Activated naive CD4-positive, alpha-beta T cell treated with anti-CD3 and anti-CD28 coated beads for 36 hours (primary cell): ENCODE results near the gene ITGB1. TPM values are rescaled to one million over a fixed set of nuclear protein-coding genes. Genes with fewer than 3 reads are reported as not detected.

ENCODE experiments used
- CTCF ChIA-PET: fragments of 350-600 bp; sonication (Branson Sonifier 250); formaldehyde crosslinking; loops from one replicate; lab custom pipeline; 2021; ENCODE audit warnings: antibody characterized with exemption; lab: Charles Lee
- DNase-seq: peaks from one replicate; pipeline ENCODE4 v3.0.0-alpha.2; 2020
- H3K27ac Mint-ChIP-seq: one replicate; pipeline ENCODE4 v1.8.0; 2021; ENCODE audit warnings: mild to moderate bottlenecking, mixed read lengths
- H3K27me3 Mint-ChIP-seq: one replicate; pipeline ENCODE4 v1.8.0; 2021; ENCODE audit warnings: low read depth, mixed read lengths
- H3K36me3 Mint-ChIP-seq: one replicate; pipeline ENCODE4 v1.8.0; 2021; ENCODE audit warnings: low read depth, mixed read lengths
- H3K4me1 Mint-ChIP-seq: one replicate; pipeline ENCODE4 v1.8.0; 2021; ENCODE audit warnings: low read depth, mixed read lengths
- H3K4me3 Mint-ChIP-seq: one replicate; pipeline ENCODE4 v1.8.0; 2021; ENCODE audit warnings: mild to moderate bottlenecking, moderate library complexity, mixed read lengths
- H3K9me3 Mint-ChIP-seq: one replicate; pipeline ENCODE4 v1.8.0; 2021; ENCODE audit warnings: mixed read lengths
- intact Hi-C: fragments of 100-400 bp; cut with micrococcal nuclease; formaldehyde crosslinking; loops from one replicate; pipeline ENCODE4 v1.15.1; 2023
- total RNA-seq, 2 experiments: library from RNA; stranded (reverse); gene quantifications; one replicate each; pipeline ENCODE4 v1.2.3, GENCODE V29; 2021

Gene ITGB1
- total RNA-seq, 2 experiments from 2014 or later: 30.3 to 34.5 TPM

DNA sequence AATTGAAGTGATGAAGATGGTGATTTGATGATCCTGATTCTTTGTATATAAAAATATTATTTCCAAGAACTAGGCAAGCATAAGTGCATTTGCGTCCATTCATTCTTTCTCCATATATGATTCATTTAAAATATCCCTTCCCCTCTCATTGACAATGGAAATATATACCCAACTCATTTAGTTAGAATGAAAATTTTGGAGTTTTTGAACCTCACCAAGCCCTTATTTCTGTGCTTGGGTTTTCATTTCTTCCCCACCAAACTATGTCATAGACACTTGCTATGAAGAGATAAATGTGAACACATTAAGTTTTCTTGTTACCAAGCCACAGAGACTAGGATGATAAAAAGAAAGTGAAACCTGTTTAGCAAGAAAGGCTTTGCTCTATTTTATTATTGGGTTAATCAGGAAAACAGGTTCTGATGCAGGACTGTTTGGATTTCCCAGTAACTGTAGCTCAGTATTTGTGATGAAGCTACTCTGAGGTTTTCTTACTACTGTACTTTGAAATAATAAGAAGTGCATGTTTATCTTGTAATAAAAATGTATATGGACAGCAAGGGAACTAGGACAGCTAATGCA is 68.3 kb downstream of the ITGB1 start:
- no peaks in the 10 kb centered on the region for H3K9me3 Mint-ChIP-seq
- peaks cover 4% of the 10 kb centered on the region for H3K4me1 Mint-ChIP-seq
- H3K36me3 Mint-ChIP-seq: no peaks in the 10 kb centered on the region
- CTCF ChIA-PET: interaction anchor here (0.5 kb wide), 1 partner anchor 145 kb away, joined by 3 read pairs; no protein-coding TSS in a partner anchor
- no peaks in the 10 kb centered on the region for H3K27me3 Mint-ChIP-seq
- no peak for DNase-seq
- H3K27ac Mint-ChIP-seq: no peak overlapping the region
- intact Hi-C loops: no loop called here
- H3K4me3 Mint-ChIP-seq: no peak overlapping the region

- peaks cover 4% of the 10 kb centered on the region for H3K4me1 Mint-ChIP-seq
- intact Hi-C loops: no loop called here
- H3K36me3 Mint-ChIP-seq: no peaks in the 10 kb centered on the region
- H3K9me3 Mint-ChIP-seq: no peaks in the 10 kb centered on the region
- no peak for DNase-seq
- H3K27me3 Mint-ChIP-seq: no peaks in the 10 kb centered on the region
- no peak overlapping the region for H3K4me3 Mint-ChIP-seq
- no peak overlapping the region for H3K27ac Mint-ChIP-seq
- CTCF ChIA-PET: interaction anchor here (0.6 to 0.9 kb wide), 2 partner anchors 30 to 120 kb away, joined by 3 read pairs; no protein-coding TSS in a partner anchor
These were observed 69.7 kb downstream of the ITGB1 start for GRCh38 chr10:32888161-32888927.

- no peak overlapping the region for H3K27ac Mint-ChIP-seq
- no peaks in the 10 kb centered on the region for H3K36me3 Mint-ChIP-seq
- intact Hi-C loops: no loop called here
- CTCF ChIA-PET: interaction anchor here (0.9 kb wide), 1 partner anchor 121 kb away, joined by 3 read pairs; no protein-coding TSS in a partner anchor
- H3K4me3 Mint-ChIP-seq: no peak overlapping the region
- no peaks in the 10 kb centered on the region for H3K27me3 Mint-ChIP-seq
- peaks cover 4% of the 10 kb centered on the region for H3K4me1 Mint-ChIP-seq
- DNase-seq: no peak
- no peaks in the 10 kb centered on the region for H3K9me3 Mint-ChIP-seq
These were observed 70.5 kb downstream of the ITGB1 start for GRCh38 chr10:32887481-32887880.

DNA sequence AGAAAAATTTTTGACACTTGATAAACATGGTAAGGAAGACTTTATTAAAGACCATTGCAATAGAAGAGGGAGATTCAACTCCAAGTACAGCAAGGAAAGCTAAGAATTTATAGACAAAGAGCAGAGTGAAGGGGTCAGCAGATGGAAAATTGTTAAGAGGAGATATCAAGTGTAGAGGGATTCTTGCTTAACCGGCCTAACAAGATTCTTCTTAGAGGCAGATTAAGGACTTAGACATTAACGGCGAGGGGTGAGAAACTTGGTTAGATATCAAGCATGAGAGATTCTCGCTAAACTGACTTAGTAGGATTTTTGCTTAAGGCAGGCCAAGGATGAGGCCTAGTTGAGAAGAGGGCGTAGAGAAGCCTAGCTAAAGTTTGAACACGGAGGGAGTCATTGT is 76.0 kb downstream of the ITGB1 start:
- no peak overlapping the region for H3K27ac Mint-ChIP-seq
- H3K36me3 Mint-ChIP-seq: no peaks in the 10 kb centered on the region
- H3K4me3 Mint-ChIP-seq: no peak overlapping the region
- no peaks in the 10 kb centered on the region for H3K27me3 Mint-ChIP-seq
- intact Hi-C loops: no loop called here
- CTCF ChIA-PET: no interaction called here
- no peak for DNase-seq
- H3K4me1 Mint-ChIP-seq: peaks cover 3% of the 10 kb centered on the region
- H3K9me3 Mint-ChIP-seq: no peaks in the 10 kb centered on the region

GRCh38 chr10:32878646-32879045 is 79.4 kb downstream of the ITGB1 start:
- peaks cover 3% of the 10 kb centered on the region for H3K4me1 Mint-ChIP-seq
- no peaks in the 10 kb centered on the region for H3K9me3 Mint-ChIP-seq
- CTCF ChIA-PET: no interaction called here
- DNase-seq: no peak
- H3K4me3 Mint-ChIP-seq: no peak overlapping the region
- H3K36me3 Mint-ChIP-seq: no peaks in the 10 kb centered on the region
- intact Hi-C loops: no loop called here
- H3K27me3 Mint-ChIP-seq: no peaks in the 10 kb centered on the region
- no peak overlapping the region for H3K27ac Mint-ChIP-seq

GRCh38 chr10:32877915-32878314 is 80.1 kb downstream of the ITGB1 start:
- no peak overlapping the region for H3K4me3 Mint-ChIP-seq
- peaks cover 4% of the 10 kb centered on the region for H3K9me3 Mint-ChIP-seq
- no peak for DNase-seq
- intact Hi-C loops: no loop called here
- H3K27me3 Mint-ChIP-seq: no peaks in the 10 kb centered on the region
- CTCF ChIA-PET: no interaction called here
- peaks cover 4% of the 10 kb centered on the region for H3K36me3 Mint-ChIP-seq
- peaks cover 3% of the 10 kb centered on the region for H3K4me1 Mint-ChIP-seq
- H3K27ac Mint-ChIP-seq: no peak overlapping the region

DNA sequence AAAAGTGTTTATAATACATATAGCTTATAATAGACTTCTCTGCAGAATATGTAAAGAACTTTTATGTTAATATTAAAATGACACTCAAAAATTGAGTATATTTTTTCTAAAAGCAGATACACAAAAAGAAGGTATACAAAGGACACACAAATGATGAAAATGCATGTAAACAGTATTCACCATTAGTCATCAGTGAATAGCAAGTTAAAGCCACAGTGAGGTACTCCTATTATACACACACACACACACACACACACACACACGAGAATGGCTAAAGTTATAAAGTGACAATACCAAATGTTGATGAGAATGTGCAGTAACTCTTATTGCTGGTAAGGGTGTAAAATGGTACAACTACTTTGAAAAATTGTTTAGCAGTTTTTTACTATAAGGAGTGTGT is 92.9 kb downstream of the ITGB1 start:
- DNase-seq: no peak
- no peaks in the 10 kb centered on the region for H3K36me3 Mint-ChIP-seq
- no peaks in the 10 kb centered on the region for H3K27me3 Mint-ChIP-seq
- no peak overlapping the region for H3K4me3 Mint-ChIP-seq
- H3K9me3 Mint-ChIP-seq: peaks cover 3% of the 10 kb centered on the region
- no peak overlapping the region for H3K27ac Mint-ChIP-seq
- no peaks in the 10 kb centered on the region for H3K4me1 Mint-ChIP-seq
- CTCF ChIA-PET: no interaction called here
- intact Hi-C loops: no loop called here

- DNase-seq: no peak
- H3K9me3 Mint-ChIP-seq: peaks cover 2% of the 10 kb centered on the region
- H3K27ac Mint-ChIP-seq: no peak overlapping the region
- peaks cover 3% of the 10 kb centered on the region for H3K36me3 Mint-ChIP-seq
- CTCF ChIA-PET: interaction anchor here (0.7 kb wide), 1 partner anchor 396 kb away, joined by 3 read pairs; no protein-coding TSS in a partner anchor
- intact Hi-C loops: no loop called here
- no peak overlapping the region for H3K4me3 Mint-ChIP-seq
- H3K27me3 Mint-ChIP-seq: no peaks in the 10 kb centered on the region
- H3K4me1 Mint-ChIP-seq: no peaks in the 10 kb centered on the region
These were observed 103.6 kb downstream of the ITGB1 start for GRCh38 chr10:32854435-32854834.

GRCh38 chr10:32851301-32851700 is 106.7 kb downstream of the ITGB1 start:
- intact Hi-C loops: no loop called here
- Mint-ChIP-seq H3K4me1 (no peaks in the 10 kb centered on the region), H3K9me3 (no peaks in the 10 kb centered on the region), H3K36me3 (no peaks in the 10 kb centered on the region), H3K4me3 (no peak overlapping the region), H3K27me3 (no peaks in the 10 kb centered on the region), H3K27ac (no peak overlapping the region)
- no peak for DNase-seq
- CTCF ChIA-PET: no interaction called here
